CD14-positive monocyte (primary cell): ENCODE results near the gene KMT2D. TPM values are rescaled to one million over a fixed set of nuclear protein-coding genes. Genes with fewer than 3 reads are reported as not detected.
A peak's percentile ranks its signal among the peaks of the same experiment; 100 is the strongest.

ENCODE experiments used
- DNase-seq, 3 donors: peaks; one replicate each; pipeline ENCODE4 v3.0.0-alpha.2; 2011 to 2022
- H2AFZ ChIP-seq: 2 replicates; pipeline ENCODE4 v1.6.0; 2012; ENCODE audit warnings: mild to moderate bottlenecking, low read depth, low read length, inconsistent platforms; ENCODE audit not compliant: insufficient read depth, poor library complexity, severe bottlenecking
- H3K27ac ChIP-seq, 2 donors: 1 replicate in 1 of 2; 2 replicates in 1 of 2; pipeline ENCODE4 v1.5.1; 2012 to 2013; ENCODE audit warnings: low read length in 2 of 2, control low read depth in 1 of 2, inconsistent platforms in 1 of 2, low read depth in 1 of 2, mild to moderate bottlenecking in 1 of 2
- H3K27me3 ChIP-seq, 2 donors: one replicate each; pipeline versions ENCODE4 v1.6.0 to v1.6.1; 2011 to 2013; ENCODE audit warnings: low read length in 2 of 2; ENCODE audit not compliant: control insufficient read depth in 2 of 2, insufficient read depth in 2 of 2
- H3K36me3 ChIP-seq, 2 donors: replicated peaks in 1 of 2; 1 replicate in 1 of 2; 2 replicates in 1 of 2; pipeline versions ENCODE4 v1.5.1 to v1.6.1; 2012 to 2013; ENCODE audit warnings: low read length in 2 of 2, control low read depth in 1 of 2, inconsistent platforms in 1 of 2, mild to moderate bottlenecking in 1 of 2; ENCODE audit not compliant: insufficient read depth in 2 of 2, control insufficient read depth in 1 of 2
- H3K4me1 ChIP-seq, 2 donors: 1 replicate in 1 of 2; 2 replicates in 1 of 2; pipeline versions ENCODE4 v1.5.1 to v1.6.1; 2012 to 2013; ENCODE audit warnings: low read length in 2 of 2, control low read depth in 1 of 2, inconsistent platforms in 1 of 2, mild to moderate bottlenecking in 1 of 2, moderate library complexity in 1 of 2; ENCODE audit not compliant: insufficient read depth in 2 of 2, control insufficient read depth in 1 of 2
- H3K4me2 ChIP-seq: replicated peaks from 2 replicates; pipeline ENCODE3; 2012; ENCODE audit warnings: low read length, moderate library complexity, mild to moderate bottlenecking; ENCODE audit not compliant: poor library complexity, severe bottlenecking; ENCODE audit errors: extremely low read depth
- H3K4me3 ChIP-seq, 3 experiments: fragments of 200-600 bp in 1 of 3; sonication (generic) in 1 of 3; replicated peaks in 1 of 3; 1 replicate in 2 of 3; 2 replicates in 1 of 3; pipeline ENCODE4 v1.5.1; 2011 to 2013; ENCODE audit warnings: low read length in 3 of 3, mild to moderate bottlenecking in 3 of 3, control low read depth in 2 of 3, low read depth in 2 of 3, inconsistent platforms in 1 of 3, moderate library complexity in 1 of 3
- H3K79me2 ChIP-seq: 2 replicates; pipeline ENCODE4 v1.6.0; 2012; ENCODE audit warnings: mild to moderate bottlenecking, control low read depth, inconsistent platforms, low read length, moderate library complexity; ENCODE audit not compliant: insufficient read depth
- H3K9ac ChIP-seq: 2 replicates; pipeline ENCODE4 v1.6.0; 2017; ENCODE audit warnings: low read length, mild to moderate bottlenecking; ENCODE audit not compliant: insufficient read depth, poor library complexity, severe bottlenecking
- H3K9me3 ChIP-seq, 2 donors: replicated peaks in 1 of 2; 1 replicate in 1 of 2; 2 replicates in 1 of 2; pipeline versions ENCODE4 v1.5.1 to v1.6.1; 2012 to 2013; ENCODE audit warnings: low read length in 2 of 2, control low read depth in 1 of 2; ENCODE audit not compliant: control insufficient read depth in 1 of 2, insufficient read depth in 1 of 2
- H4K20me1 ChIP-seq: 2 replicates; pipeline ENCODE4 v1.6.0; 2012; ENCODE audit warnings: mild to moderate bottlenecking, low read length, control low read depth, moderate library complexity; ENCODE audit not compliant: insufficient read depth
- H3K27ac Mint-ChIP-seq, 7 donors: one replicate each; pipeline ENCODE4 v1.8.0; 2020; ENCODE audit warnings: mild to moderate bottlenecking in 7 of 7, mixed read lengths in 7 of 7, moderate library complexity in 6 of 7, inconsistent platforms in 2 of 7
- H3K27me3 Mint-ChIP-seq, 3 donors: one replicate each; pipeline ENCODE4 v1.8.0; 2021 to 2022; ENCODE audit warnings: low read depth in 3 of 3, mild to moderate bottlenecking in 3 of 3, mixed read lengths in 3 of 3, moderate library complexity in 3 of 3, inconsistent platforms in 1 of 3
- H3K36me3 Mint-ChIP-seq, 2 donors: one replicate each; pipeline ENCODE4 v1.8.0; 2020; ENCODE audit warnings: mixed read lengths in 2 of 2, inconsistent platforms in 1 of 2, mild to moderate bottlenecking in 1 of 2
- H3K4me1 Mint-ChIP-seq: one replicate; pipeline ENCODE4 v1.8.0; 2020; ENCODE audit warnings: mild to moderate bottlenecking, mixed read lengths
- H3K4me3 Mint-ChIP-seq, 2 donors: one replicate each; pipeline ENCODE4 v1.8.0; 2020; ENCODE audit warnings: mild to moderate bottlenecking in 2 of 2, mixed read lengths in 2 of 2, moderate library complexity in 1 of 2
- H3K9me3 Mint-ChIP-seq, 7 donors: one replicate each; pipeline ENCODE4 v1.8.0; 2020 to 2022; ENCODE audit warnings: mixed read lengths in 7 of 7, mild to moderate bottlenecking in 6 of 7, moderate library complexity in 6 of 7, inconsistent platforms in 2 of 7
- CTCF ChIP-seq: fragments of 200-600 bp; IDR thresholded peaks from one replicate; pipeline ENCODE4 v1.8.0; 2022; ENCODE audit warnings: antibody characterized with exemption, mild to moderate bottlenecking
- WGBS: methylation state at CpG from one replicate; pipeline ENCODE4 v1.1.5; 2013; ENCODE audit warnings: missing lambda C conversion rate; ENCODE audit not compliant: insufficient coverage; 5-methylcytosine and 5-hydroxymethylcytosine counted together
- intact Hi-C, 2 donors: fragments of 100-400 bp; cut with micrococcal nuclease; formaldehyde crosslinking; loops; one replicate each; pipeline versions ENCODE4 v1.15.0 to v1.15.1; 2023
- polyA plus RNA-seq, 3 donors: library from polyadenylated mRNA; depleted of rRNA in 1 of 3; unstranded in 2 of 3; stranded (reverse) in 1 of 3; fragments of 300-500 nt in 2 of 3; fragments of >200 nt in 1 of 3; fragmentation: Illumina TruSeq in 2 of 3; gene quantifications; 1 replicate in 2 of 3; 2 replicates in 1 of 3; pipeline ENCODE4 v1.2.3, GENCODE V29; 2012 to 2021

The KMT2D gene
- polyA plus RNA-seq, 3 donors: 1.2 to 66.9 (median 2.7) TPM

GRCh38 chr12:49050507-49051372 is 9.9 kb downstream of the KMT2D start:
- WGBS: 90% methylated on average over 10 of the region's 13 CpGs
- H3K27ac Mint-ChIP-seq: peak overlapping the region in 4 of 7 donors; percentile 6 to 79 (median 32)

More at GRCh38 chr12:49050507-49051372, 9.9 kb downstream of the KMT2D start:
- H4K20me1 ChIP-seq: peaks cover 100% of the 10 kb centered on the region
- no peaks in the 10 kb centered on the region for H3K9me3 Mint-ChIP-seq
- H3K4me3 Mint-ChIP-seq: no peak overlapping the region
- H3K79me2 ChIP-seq: peaks cover 58% of the 10 kb centered on the region
- no peak overlapping the region for H3K4me3 ChIP-seq
- peaks cover 0 to 3% (median 0%) of the 10 kb centered on the region in 3 donors for H3K27me3 Mint-ChIP-seq
- no peak for TF ChIP-seq CTCF
- H3K4me1 ChIP-seq: peaks cover 5% of the 10 kb centered on the region in 2 donors
- intact Hi-C loops: no loop called here
- no peaks in the 10 kb centered on the region for H3K27me3 ChIP-seq
- no peak overlapping the region for H3K27ac ChIP-seq
- H3K4me1 Mint-ChIP-seq: peaks cover 11% of the 10 kb centered on the region
- no peak overlapping the region for H2AFZ ChIP-seq
- H3K9ac ChIP-seq: no peak overlapping the region
- no peaks in the 10 kb centered on the region for H3K9me3 ChIP-seq
- DNase-seq: no peak
- no peak overlapping the region for H3K4me2 ChIP-seq
- peaks cover 92 to 96% of the 10 kb centered on the region in 2 donors for H3K36me3 ChIP-seq
- peaks cover 90 to 99% of the 10 kb centered on the region in 2 donors for H3K36me3 Mint-ChIP-seq
